Measurements from ENCODE around the gene ZNF98.

ZNF98 gene

GRCh38 chr19:22422211-22422610, at the start of gene ZNF98:
TSS of gene ZNF98 (minus strand) at chr19:22422346. CDS start at chr19:22422224, 122 bp downstream.
- DNase-seq = no peak

GRCh38 chr19:22446605-22447004, 24.5 kb upstream of the ZNF98 start:
- no peak for DNase-seq

GRCh38 chr19:22438011-22438410, 15.9 kb upstream of the ZNF98 start:
- DNase-seq = no peak

- no peak for DNase-seq
These were observed 6.1 kb upstream of the ZNF98 start for GRCh38 chr19:22427960-22428913.

- DNase-seq = no peak
These were observed 5.4 kb upstream of the ZNF98 start for GRCh38 chr19:22427547-22427946.

- no peak for DNase-seq
These were observed 4.8 kb upstream of the ZNF98 start for GRCh38 chr19:22426901-22427300.

- no peak for DNase-seq
These were observed 349 bp downstream of the ZNF98 start for GRCh38 chr19:22421797-22422196.

- DNase-seq = no peak
These were observed 67.5 kb downstream of the ZNF98 start for GRCh38 chr19:22354665-22355064.
